ENCODE measurements around the gene TMEM184C.

DNA sequence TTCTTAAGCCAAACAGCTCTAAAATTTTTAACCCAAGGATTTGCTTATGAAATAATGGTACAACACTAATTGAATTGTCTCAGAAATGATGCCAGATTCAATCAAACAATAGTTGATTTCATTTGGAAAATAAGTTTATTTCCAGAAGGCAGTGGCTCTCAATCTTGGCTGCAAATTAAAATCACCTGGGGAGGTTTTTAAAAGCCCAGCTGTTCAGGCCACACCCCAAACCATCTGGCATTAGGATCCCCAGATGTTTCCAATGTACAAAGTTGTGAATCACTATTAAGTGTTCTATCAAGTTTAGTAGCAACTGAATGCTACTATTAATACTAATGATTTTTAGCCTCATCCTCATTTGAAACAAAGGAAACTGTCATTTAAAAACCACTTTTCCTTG is 22.2 kb downstream of the TMEM184C start:
- TF ChIP-seq ZNF70 (CRISPR knock-in tag; IDR thresholded peaks at IDR 0.05) (no peak), ZNF565 (CRISPR knock-in tag; conservative IDR thresholded peaks at IDR 0.05; ENCODE audit: low read depth) (no peak), SNAI2 (CRISPR knock-in tag; IDR thresholded peaks at IDR 0.05) (no peak), ZFP3 (CRISPR knock-in tag; IDR thresholded peaks at IDR 0.05) (no peak), RARB (CRISPR knock-in tag; IDR thresholded peaks at IDR 0.05) (no peak), BACH2 (CRISPR knock-in tag; IDR thresholded peaks at IDR 0.05; ENCODE audit: borderline replicate concordance) (no peak), ISL1 (CRISPR knock-in tag; IDR thresholded peaks at IDR 0.05) (no peak), ZC3H10 (CRISPR knock-in tag; IDR thresholded peaks at IDR 0.05) (no peak), ZNF8 (CRISPR knock-in tag; IDR thresholded peaks at IDR 0.05) (no peak)
- TF ChIP-seq, protein P1, sequence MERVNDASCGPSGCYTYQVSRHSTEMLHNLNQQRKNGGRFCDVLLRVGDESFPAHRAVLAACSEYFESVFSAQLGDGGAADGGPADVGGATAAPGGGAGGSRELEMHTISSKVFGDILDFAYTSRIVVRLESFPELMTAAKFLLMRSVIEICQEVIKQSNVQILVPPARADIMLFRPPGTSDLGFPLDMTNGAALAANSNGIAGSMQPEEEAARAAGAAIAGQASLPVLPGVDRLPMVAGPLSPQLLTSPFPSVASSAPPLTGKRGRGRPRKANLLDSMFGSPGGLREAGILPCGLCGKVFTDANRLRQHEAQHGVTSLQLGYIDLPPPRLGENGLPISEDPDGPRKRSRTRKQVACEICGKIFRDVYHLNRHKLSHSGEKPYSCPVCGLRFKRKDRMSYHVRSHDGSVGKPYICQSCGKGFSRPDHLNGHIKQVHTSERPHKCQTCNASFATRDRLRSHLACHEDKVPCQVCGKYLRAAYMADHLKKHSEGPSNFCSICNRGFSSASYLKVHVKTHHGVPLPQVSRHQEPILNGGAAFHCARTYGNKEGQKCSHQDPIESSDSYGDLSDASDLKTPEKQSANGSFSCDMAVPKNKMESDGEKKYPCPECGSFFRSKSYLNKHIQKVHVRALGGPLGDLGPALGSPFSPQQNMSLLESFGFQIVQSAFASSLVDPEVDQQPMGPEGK (CRISPR knock-in tag; IDR thresholded peaks at IDR 0.05; ENCODE audit: borderline replicate concordance), result no peak
- TF ChIP-seq, protein P2, sequence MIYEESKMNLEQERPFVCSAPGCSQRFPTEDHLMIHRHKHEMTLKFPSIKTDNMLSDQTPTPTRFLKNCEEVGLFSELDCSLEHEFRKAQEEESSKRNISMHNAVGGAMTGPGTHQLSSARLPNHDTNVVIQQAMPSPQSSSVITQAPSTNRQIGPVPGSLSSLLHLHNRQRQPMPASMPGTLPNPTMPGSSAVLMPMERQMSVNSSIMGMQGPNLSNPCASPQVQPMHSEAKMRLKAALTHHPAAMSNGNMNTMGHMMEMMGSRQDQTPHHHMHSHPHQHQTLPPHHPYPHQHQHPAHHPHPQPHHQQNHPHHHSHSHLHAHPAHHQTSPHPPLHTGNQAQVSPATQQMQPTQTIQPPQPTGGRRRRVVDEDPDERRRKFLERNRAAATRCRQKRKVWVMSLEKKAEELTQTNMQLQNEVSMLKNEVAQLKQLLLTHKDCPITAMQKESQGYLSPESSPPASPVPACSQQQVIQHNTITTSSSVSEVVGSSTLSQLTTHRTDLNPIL (CRISPR knock-in tag; IDR thresholded peaks at IDR 0.05; ENCODE audit: low read depth), result no peak
- TF ChIP-seq, protein P3, sequence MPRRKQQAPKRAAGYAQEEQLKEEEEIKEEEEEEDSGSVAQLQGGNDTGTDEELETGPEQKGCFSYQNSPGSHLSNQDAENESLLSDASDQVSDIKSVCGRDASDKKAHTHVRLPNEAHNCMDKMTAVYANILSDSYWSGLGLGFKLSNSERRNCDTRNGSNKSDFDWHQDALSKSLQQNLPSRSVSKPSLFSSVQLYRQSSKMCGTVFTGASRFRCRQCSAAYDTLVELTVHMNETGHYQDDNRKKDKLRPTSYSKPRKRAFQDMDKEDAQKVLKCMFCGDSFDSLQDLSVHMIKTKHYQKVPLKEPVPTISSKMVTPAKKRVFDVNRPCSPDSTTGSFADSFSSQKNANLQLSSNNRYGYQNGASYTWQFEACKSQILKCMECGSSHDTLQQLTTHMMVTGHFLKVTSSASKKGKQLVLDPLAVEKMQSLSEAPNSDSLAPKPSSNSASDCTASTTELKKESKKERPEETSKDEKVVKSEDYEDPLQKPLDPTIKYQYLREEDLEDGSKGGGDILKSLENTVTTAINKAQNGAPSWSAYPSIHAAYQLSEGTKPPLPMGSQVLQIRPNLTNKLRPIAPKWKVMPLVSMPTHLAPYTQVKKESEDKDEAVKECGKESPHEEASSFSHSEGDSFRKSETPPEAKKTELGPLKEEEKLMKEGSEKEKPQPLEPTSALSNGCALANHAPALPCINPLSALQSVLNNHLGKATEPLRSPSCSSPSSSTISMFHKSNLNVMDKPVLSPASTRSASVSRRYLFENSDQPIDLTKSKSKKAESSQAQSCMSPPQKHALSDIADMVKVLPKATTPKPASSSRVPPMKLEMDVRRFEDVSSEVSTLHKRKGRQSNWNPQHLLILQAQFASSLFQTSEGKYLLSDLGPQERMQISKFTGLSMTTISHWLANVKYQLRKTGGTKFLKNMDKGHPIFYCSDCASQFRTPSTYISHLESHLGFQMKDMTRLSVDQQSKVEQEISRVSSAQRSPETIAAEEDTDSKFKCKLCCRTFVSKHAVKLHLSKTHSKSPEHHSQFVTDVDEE (CRISPR knock-in tag; IDR thresholded peaks at IDR 0.05), result no peak
